Measurements from ENCODE around the gene DHFR2.
A peak's percentile ranks its signal among the peaks of the same experiment; 100 is the strongest.
"Not testable (repeated sequence)": the region's sequence is repeated elsewhere in the genome, so short reads cannot be mapped to it uniquely, and the experiment has no call there.

DHFR2 gene

GRCh38 chr3:94071713-94072284 is 9.1 kb upstream of the DHFR2 start:
- Mint-ChIP-seq H3K9me3 (no peaks in the 10 kb centered on the region), H3K4me3 (no peak overlapping the region), H3K27me3 (no peaks in the 10 kb centered on the region)

GRCh38 chr3:94070341-94070911 is 7.7 kb upstream of the DHFR2 start:
- H3K4me3 Mint-ChIP-seq = no peak overlapping the region
- H3K36me3 Mint-ChIP-seq = peaks cover 55% of the 10 kb centered on the region
- peak overlapping the region; percentile 69 for H3K27ac Mint-ChIP-seq
- peak; percentile 70 for ATAC-seq
- H3K4me1 Mint-ChIP-seq = peaks cover 55% of the 10 kb centered on the region
- no peaks in the 10 kb centered on the region for H3K9me3 Mint-ChIP-seq
- H3K27me3 Mint-ChIP-seq = no peaks in the 10 kb centered on the region

More at GRCh38 chr3:94071713-94072284, 9.1 kb upstream of the DHFR2 start:
- Mint-ChIP-seq H3K36me3 (peaks cover 59% of the 10 kb centered on the region), H3K27ac (no peak overlapping the region), H3K4me1 (peaks cover 46% of the 10 kb centered on the region)
- ATAC-seq = peak; percentile 31

GRCh38 chr3:94069194-94069813 is 6.6 kb upstream of the DHFR2 start:
- Mint-ChIP-seq H3K4me1 (peaks cover 55% of the 10 kb centered on the region), H3K27ac (no peak overlapping the region), H3K36me3 (peaks cover 50% of the 10 kb centered on the region), H3K27me3 (no peaks in the 10 kb centered on the region), H3K9me3 (no peaks in the 10 kb centered on the region), H3K4me3 (no peak overlapping the region)
- no peak for ATAC-seq

GRCh38 chr3:94066506-94067500 is 4.1 kb upstream of the DHFR2 start:
- Mint-ChIP-seq H3K27ac (no peak overlapping the region), H3K4me3 (no peak overlapping the region), H3K4me1 (peaks cover 53% of the 10 kb centered on the region), H3K36me3 (peaks cover 28% of the 10 kb centered on the region), H3K9me3 (no peaks in the 10 kb centered on the region), H3K27me3 (no peaks in the 10 kb centered on the region)
- no peak for ATAC-seq

GRCh38 chr3:94065819-94066480 is 3.2 kb upstream of the DHFR2 start:
- H3K36me3 Mint-ChIP-seq = peaks cover 27% of the 10 kb centered on the region
- ATAC-seq = no peak
- no peaks in the 10 kb centered on the region for H3K27me3 Mint-ChIP-seq
- H3K27ac Mint-ChIP-seq = no peak overlapping the region
- H3K4me1 Mint-ChIP-seq = peaks cover 53% of the 10 kb centered on the region
- H3K4me3 Mint-ChIP-seq = no peak overlapping the region
- H3K9me3 Mint-ChIP-seq = no peaks in the 10 kb centered on the region

- Mint-ChIP-seq H3K4me3 (no peak overlapping the region), H3K4me1 (peaks cover 45% of the 10 kb centered on the region), H3K27ac (no peak overlapping the region), H3K27me3 (no peaks in the 10 kb centered on the region), H3K9me3 (no peaks in the 10 kb centered on the region), H3K36me3 (peaks cover 27% of the 10 kb centered on the region)
- no peak for ATAC-seq
Observed at GRCh38 chr3:94065122-94065521, 2.4 kb upstream of the DHFR2 start.

- H3K27ac Mint-ChIP-seq = peak overlapping the region; percentile 100
- H3K9me3 Mint-ChIP-seq = no peaks in the 10 kb centered on the region
- peaks cover 42% of the 10 kb centered on the region for H3K4me1 Mint-ChIP-seq
- no peaks in the 10 kb centered on the region for H3K27me3 Mint-ChIP-seq
- H3K4me3 Mint-ChIP-seq = peak overlapping the region; percentile 99
- no peak for ATAC-seq
- H3K36me3 Mint-ChIP-seq = peaks cover 28% of the 10 kb centered on the region
Observed at GRCh38 chr3:94064243-94064860, 1.6 kb upstream of the DHFR2 start.

GRCh38 chr3:94063496-94064119 is 892 bp upstream of the DHFR2 start:
- Mint-ChIP-seq H3K36me3 (peaks cover 32% of the 10 kb centered on the region), H3K4me3 (peak overlapping the region; percentile 99), H3K9me3 (no peaks in the 10 kb centered on the region), H3K4me1 (peaks cover 37% of the 10 kb centered on the region), H3K27ac (peak overlapping the region; percentile 100), H3K27me3 (no peaks in the 10 kb centered on the region)
- ATAC-seq = no peak

- no peak for ATAC-seq
- H3K36me3 Mint-ChIP-seq = peaks cover 14% of the 10 kb centered on the region
- no peak overlapping the region for H3K27ac Mint-ChIP-seq
- H3K4me3 Mint-ChIP-seq = no peak overlapping the region
- H3K27me3 Mint-ChIP-seq = no peaks in the 10 kb centered on the region
- no peaks in the 10 kb centered on the region for H3K9me3 Mint-ChIP-seq
- H3K4me1 Mint-ChIP-seq = peaks cover 23% of the 10 kb centered on the region
Observed at GRCh38 chr3:94061297-94061696, 1.4 kb downstream of the DHFR2 start.

GRCh38 chr3:94050546-94050945 is 12.2 kb downstream of the DHFR2 start:
- no peaks in the 10 kb centered on the region for H3K27me3 Mint-ChIP-seq
- no peak for ATAC-seq
- no peaks in the 10 kb centered on the region for H3K4me1 Mint-ChIP-seq
- no peak overlapping the region for H3K27ac Mint-ChIP-seq
- no peak overlapping the region for H3K4me3 Mint-ChIP-seq
- H3K36me3 Mint-ChIP-seq = peaks cover under 1% of the 10 kb centered on the region
- no peaks in the 10 kb centered on the region for H3K9me3 Mint-ChIP-seq

GRCh38 chr3:94049267-94049666 is 13.4 kb downstream of the DHFR2 start:
- no peak for ATAC-seq
- H3K4me1 Mint-ChIP-seq = no peaks in the 10 kb centered on the region
- H3K27me3 Mint-ChIP-seq = no peaks in the 10 kb centered on the region
- H3K4me3 Mint-ChIP-seq = no peak overlapping the region
- no peak overlapping the region for H3K27ac Mint-ChIP-seq
- H3K36me3 Mint-ChIP-seq = peaks cover 11% of the 10 kb centered on the region
- H3K9me3 Mint-ChIP-seq = no peaks in the 10 kb centered on the region

GRCh38 chr3:94046533-94046932 is 16.2 kb downstream of the DHFR2 start:
- Mint-ChIP-seq H3K4me3 (no peak overlapping the region), H3K27me3 (no peaks in the 10 kb centered on the region), H3K36me3 (peaks cover 19% of the 10 kb centered on the region), H3K9me3 (peaks cover 2% of the 10 kb centered on the region), H3K4me1 (no peaks in the 10 kb centered on the region), H3K27ac (no peak overlapping the region)
- ATAC-seq = no peak

GRCh38 chr3:94044100-94044936 is 18.4 kb downstream of the DHFR2 start:
- ATAC-seq = not testable (repeated sequence)

More at GRCh38 chr3:94044100-94044936, 18.4 kb downstream of the DHFR2 start:
- not testable (repeated sequence) for H3K27ac Mint-ChIP-seq, H3K27me3 Mint-ChIP-seq, H3K4me3 Mint-ChIP-seq, H3K4me1 Mint-ChIP-seq, H3K9me3 Mint-ChIP-seq
- H3K36me3 Mint-ChIP-seq = peaks cover 19% of the 10 kb centered on the region

Data from stimulated activated memory B cell treated with anti-CD40 and anti-IgM and Interleukin-4, amounts not matched to agents 10 μg/mL and 1 μg/mL and 100 μg/mL, for 72 hours (primary cell).